Urothelium cell line (cell line): ENCODE data around the gene SECTM1.
A peak's percentile ranks its signal among the peaks of the same experiment; 100 is the strongest.
"Not testable (repeated sequence)": the region's sequence is repeated elsewhere in the genome, so short reads cannot be mapped to it uniquely, and the experiment has no call there.

ENCODE experiments used
- DNase-seq: peaks from one replicate; pipeline ENCODE4 v3.0.0; 2011; ENCODE audit warnings: low spot score, mixed read lengths
- FAIRE-seq: peaks from 2 replicates; lab custom pipeline; 2011; peaks lifted over from hg19 to GRCh38; lab: Jason Lieb, UNC

Gene SECTM1

DNA sequence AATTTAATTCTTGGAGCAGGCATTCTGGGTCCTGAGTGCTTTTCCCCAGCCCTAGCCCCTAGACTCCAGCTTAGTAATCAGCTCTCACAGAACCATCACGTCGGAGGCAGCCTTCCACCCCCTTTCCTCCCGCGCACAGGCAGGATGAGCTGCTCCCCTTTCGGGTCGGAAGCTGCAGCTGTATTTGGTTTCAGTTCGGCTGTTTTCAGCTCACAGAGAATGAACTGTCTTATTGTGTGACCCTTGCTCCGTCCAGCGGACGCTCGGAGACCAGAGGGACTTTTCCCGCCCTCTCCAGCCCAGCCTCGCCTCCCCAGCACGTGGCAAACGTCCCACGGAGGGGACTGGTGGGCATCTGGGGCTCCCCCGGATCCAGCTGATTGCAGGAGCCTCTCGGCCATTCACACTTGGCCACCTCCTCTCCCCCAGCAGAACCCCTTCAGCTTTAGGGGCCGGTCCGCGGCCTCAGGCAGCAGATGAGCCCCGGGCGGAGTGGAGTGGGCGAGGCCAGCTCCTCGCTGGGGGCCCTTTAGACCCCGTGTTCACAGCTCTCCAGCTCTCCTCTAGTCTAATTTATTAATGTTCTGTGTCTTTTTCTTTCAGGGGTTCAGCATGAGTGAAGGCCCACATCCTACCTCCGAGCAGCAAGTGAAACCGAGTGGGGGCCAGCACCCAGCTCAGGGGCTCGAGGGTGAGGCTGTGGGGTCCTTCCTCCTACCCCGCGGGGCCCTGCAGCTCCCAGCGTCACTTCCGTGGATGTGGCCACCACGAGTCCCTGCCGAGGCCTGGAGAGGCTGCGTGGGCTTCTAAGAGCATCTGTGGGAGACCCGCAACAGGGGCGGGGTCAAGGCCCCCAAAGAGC, 37.1 kb upstream of the SECTM1 start:
- FAIRE-seq (no peak), DNase-seq (no peak)

DNA sequence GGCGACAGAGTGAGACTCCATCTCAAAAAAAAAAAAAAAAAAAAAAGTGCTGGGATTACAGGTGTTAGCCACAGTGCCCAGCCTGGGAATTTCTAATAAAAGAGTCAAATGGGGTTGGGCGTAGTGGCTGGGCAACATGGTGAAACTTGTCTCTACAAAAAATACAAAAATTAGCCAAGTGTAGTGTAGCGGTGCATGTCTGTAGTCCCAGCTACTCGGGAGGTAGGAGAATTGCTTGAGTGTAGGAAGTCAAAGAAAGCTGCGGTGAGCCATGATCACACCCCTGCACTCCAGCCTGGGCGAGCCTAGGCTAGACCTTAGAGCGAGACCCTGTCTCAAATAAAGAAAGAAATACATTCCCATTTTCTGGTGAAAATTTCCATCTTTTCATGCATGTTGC, 35.6 kb upstream of the SECTM1 start:
- DNase-seq (no peak), FAIRE-seq (no peak)

DNA sequence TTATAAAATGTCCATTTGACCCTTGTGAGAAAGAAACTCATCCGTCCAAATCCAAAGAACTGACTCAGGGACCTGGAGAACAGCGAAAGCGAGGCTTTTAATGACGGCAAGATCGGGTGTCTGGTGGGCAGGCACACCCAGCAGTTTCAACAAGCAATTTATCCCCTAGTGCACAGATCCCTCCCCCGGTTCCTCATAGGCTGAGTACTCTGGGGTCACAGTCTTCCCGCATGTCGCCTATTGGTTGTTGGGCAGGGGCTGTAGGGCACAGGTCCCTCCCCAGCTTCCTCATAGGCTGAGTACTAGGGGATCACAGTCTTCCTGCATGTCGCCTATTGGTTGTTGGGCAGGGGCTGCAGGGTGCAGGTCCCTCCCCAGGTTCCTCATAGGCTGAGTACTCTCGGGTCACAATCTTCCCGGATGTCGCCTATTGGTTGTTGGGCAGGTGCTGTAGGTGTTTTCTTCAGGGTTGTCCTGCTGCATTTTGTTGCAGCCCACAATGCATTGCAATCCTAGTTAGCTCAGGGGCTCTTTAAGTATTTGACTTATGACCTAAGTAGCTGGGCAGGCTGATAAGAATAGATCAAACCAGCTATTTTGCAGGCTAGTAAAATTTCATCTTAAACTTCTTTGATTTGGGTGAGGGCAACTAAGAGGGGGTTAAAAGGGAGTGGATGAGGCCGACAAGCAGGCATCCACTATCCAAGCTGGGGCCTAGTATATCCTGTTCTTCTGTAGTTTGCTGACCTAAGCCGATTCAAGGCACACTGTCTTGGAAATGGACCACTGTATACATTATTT, 34.4 kb upstream of the SECTM1 start:
- FAIRE-seq (no peak), DNase-seq (no peak)

DNA sequence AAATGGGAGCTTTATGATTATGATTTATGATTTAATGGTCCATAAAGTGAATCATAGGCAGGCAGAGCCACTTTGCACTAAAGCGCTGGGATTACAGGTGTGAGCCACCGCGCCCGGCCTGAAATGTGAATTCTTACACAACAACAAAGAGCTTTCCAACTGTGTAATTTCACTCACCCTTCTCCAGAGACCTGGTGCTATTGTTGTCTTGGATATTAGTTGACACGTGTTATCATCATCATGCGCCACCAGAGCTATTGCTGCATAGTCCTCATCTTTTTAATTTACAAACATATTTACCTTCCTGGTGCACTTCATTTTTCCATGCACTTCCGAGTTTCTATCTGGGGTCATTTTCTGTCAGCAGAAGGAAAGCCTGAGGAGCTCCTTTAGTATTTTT, 33.2 kb upstream of the SECTM1 start:
- DNase-seq (no peak), FAIRE-seq (no peak)

DNA sequence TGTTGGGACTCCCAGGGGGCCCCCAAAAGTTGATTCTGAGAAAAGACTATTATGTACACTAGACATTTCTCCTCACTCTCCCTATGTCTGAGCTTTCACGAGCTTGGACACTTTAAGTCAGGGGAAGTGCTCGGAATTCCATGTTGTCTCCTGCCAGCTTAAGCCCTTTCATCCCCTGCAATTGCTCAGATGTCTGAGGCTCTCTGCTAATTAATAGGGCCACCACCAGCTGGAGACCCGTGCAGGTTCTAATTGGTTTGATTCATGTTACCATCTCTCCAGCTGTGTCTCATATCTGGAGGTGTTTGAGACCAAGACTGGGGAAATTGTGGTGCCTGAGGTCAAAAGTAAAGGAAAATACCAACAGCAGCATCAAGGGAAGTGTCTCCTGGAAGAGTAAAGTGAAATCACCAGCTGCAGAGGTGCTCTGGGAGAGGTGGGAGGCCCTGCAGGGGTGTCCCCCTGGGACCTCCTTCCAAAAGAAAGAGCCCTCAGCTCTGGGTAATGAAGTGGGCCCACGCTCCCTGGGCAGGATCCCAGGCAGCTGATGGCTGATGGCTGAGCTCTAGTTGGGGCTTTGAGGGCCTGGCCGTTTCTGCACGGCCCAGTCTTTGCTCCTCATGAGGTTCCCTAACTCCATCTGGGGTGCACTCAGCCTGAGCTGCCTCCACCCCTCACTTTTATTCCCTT, 32.2 kb upstream of the SECTM1 start:
- DNase-seq (no peak), FAIRE-seq (no peak)

DNA sequence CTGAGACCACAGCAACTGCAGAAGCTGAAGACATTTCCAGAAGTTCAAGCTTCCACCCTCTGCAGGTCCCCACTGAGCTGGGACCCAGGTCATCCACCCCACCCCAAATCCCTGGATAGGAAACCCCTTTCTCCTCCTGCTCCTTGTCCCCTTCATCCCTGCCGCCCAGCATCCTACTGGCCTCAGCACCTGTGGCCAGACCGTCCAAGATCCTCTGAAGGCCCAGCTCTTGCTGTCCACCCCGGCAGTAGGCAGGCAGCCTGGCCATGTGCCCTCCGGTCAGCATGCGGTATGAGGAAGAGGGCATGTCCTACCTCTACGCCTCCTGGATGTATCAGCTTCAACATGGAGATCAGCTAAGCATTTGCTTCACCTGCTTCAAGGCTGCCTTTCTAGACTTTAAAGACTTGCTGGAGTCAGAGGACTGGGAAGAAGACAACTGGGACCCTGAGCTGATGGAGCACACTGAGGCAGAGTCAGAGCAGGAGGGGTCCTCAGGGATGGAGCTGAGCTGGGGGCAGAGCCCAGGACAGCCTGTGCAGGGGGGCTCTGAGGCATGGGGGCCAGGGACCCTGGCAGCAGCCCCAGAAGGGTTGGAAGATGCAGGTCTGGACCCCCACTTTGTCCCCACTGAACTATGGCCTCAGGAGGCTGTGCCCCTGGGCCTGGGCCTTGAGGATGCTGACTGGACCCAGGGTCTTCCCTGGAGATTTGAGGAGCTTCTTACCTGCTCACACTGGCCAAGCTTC, 28.5 kb upstream of the SECTM1 start:
- no peak for DNase-seq
- FAIRE-seq: no peak

DNA sequence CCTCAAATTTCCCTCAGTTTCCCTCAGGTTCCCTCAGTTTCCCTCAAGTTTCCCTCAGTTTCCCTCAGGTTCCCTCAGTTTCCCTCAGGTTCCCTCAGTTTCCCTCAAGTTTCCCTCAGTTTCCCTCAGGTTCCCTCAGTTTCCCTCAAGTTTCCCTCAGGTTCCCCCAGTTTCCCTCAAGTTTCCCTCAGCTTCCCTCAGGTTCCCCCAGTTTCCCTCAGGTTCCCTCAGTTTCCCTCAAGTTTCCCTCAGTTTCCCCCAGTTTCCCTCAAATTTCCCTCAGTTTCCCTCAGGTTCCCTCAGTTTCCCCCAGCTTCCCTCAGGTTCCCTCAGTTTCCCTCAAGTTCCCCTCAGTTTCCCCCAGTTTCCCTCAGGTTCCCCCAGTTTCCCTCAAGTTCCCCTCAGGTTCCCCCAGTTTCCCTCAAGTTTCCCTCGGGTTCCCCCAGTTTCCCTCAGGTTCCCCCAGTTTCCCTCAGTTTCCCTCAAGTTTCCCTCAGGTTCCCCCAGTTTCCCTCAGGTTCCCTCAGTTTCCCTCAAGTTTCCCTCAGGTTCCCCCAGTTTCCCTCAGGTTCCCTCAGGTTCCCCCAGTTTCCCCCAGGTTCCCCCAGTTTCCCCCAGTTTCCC, 26.0 kb upstream of the SECTM1 start:
- not testable (repeated sequence) for FAIRE-seq, DNase-seq

DNA sequence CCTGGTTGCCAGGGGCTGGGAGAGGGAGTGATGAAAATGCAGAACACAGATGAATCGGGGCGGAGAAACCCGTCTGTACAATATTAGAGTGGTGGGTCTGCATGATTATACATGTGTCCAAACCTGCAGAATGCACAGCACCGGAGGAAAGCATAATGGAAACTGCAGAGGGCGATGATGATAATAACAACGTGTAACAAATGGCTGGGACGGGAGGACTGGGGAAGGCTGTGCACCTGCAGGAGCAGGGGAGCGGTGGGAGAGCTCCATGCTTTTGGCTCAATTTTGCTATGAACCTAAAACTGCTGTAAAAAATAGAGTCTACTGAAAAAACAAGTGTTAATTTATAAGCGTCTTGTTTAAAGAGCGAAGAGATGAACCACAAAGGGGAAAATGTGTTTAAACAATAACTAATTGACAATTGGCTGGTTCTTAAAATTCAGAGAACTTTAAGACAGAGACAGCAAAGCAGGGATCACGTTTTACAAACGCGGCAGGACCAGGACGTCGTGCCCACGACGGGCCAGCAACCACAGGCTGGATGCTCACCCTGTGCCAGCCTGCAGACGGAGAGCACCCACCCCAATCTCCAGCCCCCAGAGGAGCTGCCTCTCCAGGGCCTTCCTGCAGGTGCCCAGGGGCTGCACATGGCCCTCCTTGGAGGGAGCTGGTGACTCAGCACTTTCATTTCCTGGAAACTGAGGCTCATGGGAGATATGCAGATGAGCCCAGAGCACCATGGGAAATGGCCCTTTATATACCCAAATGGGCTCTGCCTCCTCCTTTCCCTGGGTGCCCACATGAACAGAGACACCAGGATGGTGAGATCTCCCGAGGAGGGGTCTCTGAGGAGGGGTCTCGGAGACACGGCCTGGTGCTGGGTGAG, 25.1 kb upstream of the SECTM1 start, which contains the start of gene TEX19:
Gene TEX19, plus strand, starts transcription at position 783 of the 886 bp plus-strand sequence. CDS start 2,904 bp downstream, outside the sequence.
- no peak for FAIRE-seq
- no peak for DNase-seq

DNA sequence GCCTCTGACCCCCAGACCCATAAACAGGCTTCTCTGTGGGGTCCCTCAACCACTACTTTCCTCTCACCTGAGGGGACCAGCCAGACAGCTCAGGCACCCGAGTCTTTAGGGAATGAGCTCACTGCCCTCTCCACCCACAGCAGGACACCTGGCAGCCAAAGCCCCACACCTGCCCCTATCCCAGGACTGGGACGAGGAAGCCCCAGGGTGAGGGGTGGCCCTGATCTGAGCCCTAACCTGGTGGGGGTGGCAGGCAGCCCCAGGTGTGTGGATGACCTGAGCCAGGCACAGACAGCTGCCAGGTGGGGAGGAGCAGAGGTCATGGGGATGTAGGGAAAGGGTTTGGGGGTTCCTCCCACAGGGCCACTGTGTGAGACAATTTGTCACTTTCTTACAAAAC, 23.8 kb upstream of the SECTM1 start:
- no peak for DNase-seq
- no peak for FAIRE-seq

DNA sequence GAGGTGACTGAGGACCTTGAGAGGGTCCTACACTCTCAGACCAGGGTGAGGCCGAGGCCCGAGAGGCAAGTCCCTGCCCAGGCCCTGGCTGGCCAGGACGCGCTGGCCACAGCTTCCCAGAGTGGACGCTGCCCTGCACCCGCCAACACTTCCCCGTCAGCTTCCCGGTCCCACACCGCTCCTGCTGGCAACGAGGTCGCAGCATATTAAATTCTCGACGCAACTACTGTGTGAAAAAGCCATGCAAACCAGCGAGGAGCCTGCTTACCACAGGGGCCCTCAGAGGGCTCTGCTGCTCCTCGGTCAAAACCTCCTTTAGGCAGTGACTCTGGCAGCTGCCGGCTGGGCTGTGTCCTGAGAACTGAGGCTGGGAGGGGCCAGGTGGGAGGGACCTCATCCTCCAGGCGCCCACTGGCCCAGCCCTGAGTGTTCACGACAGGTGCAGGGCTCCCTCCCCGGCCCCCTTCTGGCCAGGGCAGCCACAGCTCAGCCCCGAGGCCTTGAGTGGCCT, 23.3 kb upstream of the SECTM1 start:
- no peak for DNase-seq
- FAIRE-seq: no peak

DNA sequence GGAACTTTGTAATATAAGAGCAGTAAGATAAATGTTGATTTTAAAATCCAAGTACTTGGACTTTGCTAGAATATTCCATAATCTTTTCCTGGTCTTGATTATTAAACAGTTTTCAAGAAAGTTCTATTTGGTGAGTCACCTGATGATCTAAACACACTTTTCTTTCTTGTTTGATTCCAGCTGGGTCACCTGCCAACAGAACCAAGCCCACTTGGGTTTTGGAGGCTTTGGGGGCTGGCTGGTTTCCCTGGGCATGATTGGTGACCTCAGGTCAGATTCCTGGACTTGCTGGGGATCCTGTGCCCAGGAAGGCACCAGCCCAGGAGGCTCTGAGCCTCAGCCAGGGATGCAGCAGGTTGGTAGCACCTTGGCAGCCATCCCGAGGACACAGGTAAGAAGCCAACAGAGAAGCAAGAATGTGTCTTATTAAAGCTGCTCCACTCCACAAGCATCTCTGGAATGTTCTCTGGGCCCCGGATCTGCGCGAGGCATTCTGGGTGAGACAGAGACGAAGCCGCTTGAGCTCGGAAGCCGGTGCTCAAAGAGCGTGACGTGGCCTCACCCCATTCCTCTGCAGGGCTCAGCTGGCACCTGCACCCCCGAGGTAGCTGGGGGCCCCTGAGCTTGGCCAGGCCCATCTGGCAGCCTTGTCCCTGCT, 22.3 kb upstream of the SECTM1 start:
- FAIRE-seq (no peak), DNase-seq (peak; percentile 75)

DNA sequence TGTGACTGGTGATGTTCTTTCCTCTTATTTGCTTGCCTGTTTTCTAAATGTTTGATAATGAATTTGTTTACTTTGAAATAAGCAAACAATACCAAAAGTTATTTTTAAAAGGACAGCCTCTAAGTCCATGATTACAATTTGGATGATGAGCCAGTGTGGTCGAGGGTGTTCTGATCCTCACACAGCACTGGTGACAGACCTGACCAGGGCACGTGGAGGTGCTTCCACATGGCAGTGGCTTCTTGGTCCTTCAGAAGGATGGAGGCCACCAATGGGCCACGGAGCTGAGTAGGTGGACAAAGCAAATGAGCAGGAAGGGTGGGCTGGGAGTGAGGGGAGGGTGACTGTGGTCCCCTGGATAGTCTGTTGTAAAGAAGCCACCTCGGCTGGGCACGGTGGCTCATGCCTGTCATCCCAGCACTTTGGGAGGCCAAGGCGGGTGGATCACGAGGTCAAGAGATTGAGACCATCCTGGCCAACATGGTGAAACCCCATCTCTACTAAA, 21.3 kb upstream of the SECTM1 start:
- no peak for DNase-seq
- no peak for FAIRE-seq

DNA sequence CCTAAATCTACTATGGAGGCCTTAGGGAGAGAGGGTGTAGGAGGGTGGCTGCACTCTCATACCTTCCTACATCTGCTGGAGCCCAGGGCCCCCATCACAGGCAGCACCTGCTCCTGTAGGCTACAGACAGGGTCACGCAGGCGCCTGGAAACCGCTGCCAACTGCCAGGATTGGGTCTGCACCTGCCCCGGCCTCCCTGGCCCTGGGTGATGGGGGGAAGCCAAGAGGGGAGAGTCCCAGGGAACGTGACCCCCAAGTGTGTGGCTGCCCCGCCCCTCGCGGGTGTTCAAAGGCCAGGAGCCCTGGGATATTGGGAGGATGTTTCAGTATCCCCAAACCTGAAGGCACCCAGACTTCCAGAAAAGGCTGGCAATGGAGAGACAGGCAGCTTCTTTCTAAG, 19.9 kb upstream of the SECTM1 start:
- FAIRE-seq (no peak), DNase-seq (no peak)

DNA sequence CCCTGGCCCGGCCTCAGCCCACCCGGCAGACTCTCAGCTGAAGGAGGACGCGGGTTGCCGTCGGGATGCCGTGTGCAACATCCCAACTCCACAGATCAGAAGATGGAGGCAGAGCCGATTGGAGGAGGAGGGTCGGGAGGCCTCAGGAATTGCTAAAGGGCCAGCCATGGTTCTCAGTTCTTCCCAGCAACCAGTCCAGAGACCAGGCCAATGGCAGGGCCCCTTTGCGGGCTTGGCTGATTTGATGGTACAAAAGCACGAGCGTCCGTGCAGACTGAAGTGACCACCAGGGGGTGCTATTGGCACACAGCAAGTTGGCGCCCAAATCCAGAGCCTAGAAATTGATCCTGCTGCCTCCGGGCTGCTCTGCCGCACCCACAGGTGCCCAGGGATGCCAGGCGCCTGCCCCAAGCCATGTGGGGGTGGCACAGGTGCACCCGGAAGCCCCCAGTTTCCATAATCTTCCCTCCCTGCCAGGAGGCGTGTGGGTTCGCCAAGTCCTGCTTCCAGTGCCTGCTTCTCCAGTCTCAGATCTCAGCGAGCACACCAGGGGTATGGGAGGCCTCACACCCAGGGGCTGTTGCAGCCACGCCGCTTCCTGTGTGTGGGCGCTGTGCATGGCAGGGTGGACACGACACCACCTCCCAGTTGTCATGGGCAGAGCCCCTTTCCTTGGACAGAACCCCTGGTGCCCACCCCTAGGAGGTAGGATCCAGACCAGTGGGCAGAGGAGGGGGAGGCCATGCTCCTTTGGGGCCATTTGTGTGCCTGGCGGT, 18.3 kb upstream of the SECTM1 start:
- FAIRE-seq (peak; percentile 46), DNase-seq (peak; percentile 89)

DNA sequence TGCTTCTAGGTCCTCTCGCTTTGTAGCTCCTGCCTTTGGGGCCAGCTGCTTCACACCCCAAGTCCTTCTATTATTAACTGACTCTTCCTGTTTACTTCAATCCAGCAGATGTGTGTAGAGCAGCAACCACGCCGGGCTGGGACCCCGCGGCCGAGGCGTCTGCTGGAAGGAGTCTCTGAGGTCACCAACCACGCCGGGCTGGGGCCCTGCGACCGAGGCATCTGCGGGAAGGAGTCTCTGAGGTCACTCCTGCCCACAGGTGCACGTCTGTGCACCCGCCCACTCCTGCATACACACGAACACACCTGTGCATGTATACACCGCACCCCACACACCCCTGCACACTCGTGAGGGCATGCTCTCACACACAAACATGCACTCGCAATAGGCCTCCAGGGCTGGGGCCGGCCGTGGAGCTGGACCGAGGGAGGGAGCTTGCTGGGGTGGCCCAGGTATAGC, 17.7 kb upstream of the SECTM1 start:
- FAIRE-seq (no peak), DNase-seq (no peak)

DNA sequence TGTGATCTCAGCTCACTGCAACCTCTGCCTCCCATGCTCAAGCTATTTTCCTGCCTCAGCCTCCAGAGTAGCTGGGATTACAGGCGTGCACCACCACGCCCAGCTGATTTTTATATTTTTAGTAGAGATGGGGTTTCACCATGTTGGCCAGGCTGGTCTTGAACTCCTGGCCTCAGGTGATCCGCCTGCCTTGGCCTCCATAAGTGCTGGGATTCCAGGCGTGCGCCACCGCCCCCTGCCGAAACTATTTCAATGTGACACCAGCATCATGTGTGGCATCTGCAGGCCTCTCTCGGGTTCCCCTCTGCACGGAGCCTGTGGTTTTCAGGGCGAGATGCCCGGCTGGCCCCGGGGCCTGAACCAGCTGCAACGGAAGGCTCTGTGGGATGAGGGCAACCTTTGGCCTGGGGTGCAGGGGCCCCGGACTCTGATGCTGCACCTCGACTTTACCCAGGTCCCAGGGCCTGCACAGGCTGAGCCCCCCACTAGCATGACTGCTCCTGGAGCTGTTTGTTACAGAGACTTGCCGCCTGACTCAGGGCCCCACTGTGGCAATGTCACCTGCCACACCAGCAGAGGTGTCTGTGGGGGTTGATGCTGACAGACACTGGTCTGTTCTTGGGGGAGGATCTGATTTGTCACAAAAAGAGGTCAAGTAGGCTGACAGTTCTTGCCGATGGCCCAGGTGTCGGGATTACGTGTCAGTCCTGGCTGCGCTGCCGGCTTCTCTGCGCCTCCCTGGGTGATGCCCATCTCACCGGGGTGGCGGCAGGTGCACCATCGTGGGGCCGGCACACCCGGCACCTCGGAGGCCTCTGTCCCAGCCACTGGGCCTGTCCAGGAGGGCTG, 16.8 kb upstream of the SECTM1 start:
- FAIRE-seq (no peak), DNase-seq (no peak)
